Mucosa of descending colon (tissue), 3 donors: ENCODE data around the gene ZNF555. TPM values are rescaled to one million over a fixed set of nuclear protein-coding genes. Genes with fewer than 3 reads are reported as not detected.

Experiments
- ATAC-seq: fragments of 200-7000 bp; cut with Tn5 transposase; one replicate; pipeline ENCODE4 v1.9.1; 2020; ENCODE audit warnings: mild to moderate bottlenecking, moderate library complexity
- DNase-seq, 3 donors: peaks; one replicate each; pipeline ENCODE4 v3.0.0-alpha.2; 2020
- H3K36me3 ChIP-seq: fragments of 200-600 bp; one replicate; pipeline ENCODE4 v1.8.0; 2021; ENCODE audit warnings: low read depth, mild to moderate bottlenecking
- H3K4me1 ChIP-seq: fragments of 200-600 bp; one replicate; pipeline ENCODE4 v1.8.0; 2021; ENCODE audit warnings: low read depth, mild to moderate bottlenecking
- H3K4me3 ChIP-seq: fragments of 200-600 bp; one replicate; pipeline ENCODE4 v1.8.0; 2021; ENCODE audit warnings: mild to moderate bottlenecking
- H3K9me3 ChIP-seq: fragments of 200-600 bp; one replicate; pipeline ENCODE4 v1.8.0; 2021; ENCODE audit warnings: mild to moderate bottlenecking
- CTCF ChIP-seq: fragments of 200-600 bp; IDR thresholded peaks from one replicate; pipeline ENCODE4 v1.8.0; 2022; ENCODE audit warnings: antibody characterized with exemption, mild to moderate bottlenecking
- intact Hi-C, 2 donors: fragments of 100-400 bp; cut with DNase I in 1 of 2; cut with micrococcal nuclease in 1 of 2; formaldehyde crosslinking; loops; one replicate each; pipeline versions ENCODE4 v1.11.0 to v1.11.1; 2022; cut with DNase I, micrococcal nuclease
- total RNA-seq, 3 donors: library from RNA; stranded (reverse); fragmentation: NEBNext Ultra II Directional in 2 of 3; extraction: Animal tissue kit (Norgen Biotek cat#: 25700) in 2 of 3; gene quantifications; one replicate each; pipeline versions ENCODE4 v1.2.1 to v1.2.4, GENCODE V29; 2021 to 2023
- donor health status: DM: no; HTN: no; CAD: no; lungs with moderate emphysema.
- donor health status: DM: no; HTN: no; CAD: no.
- donor health status: DM: no; HTN: yes; CAD: no.

Gene ZNF555
- total RNA-seq, 3 donors from 2014 or later, result 3.0 to 8.4 (median 4.8) TPM

- DNase-seq (no peak), ATAC-seq (no peak)
- no peak for TF ChIP-seq CTCF
- intact Hi-C loops, result no loop called here
- Histone ChIP-seq H3K9me3 (peaks cover 64% of the 10 kb centered on the region), H3K36me3 (peaks cover 15% of the 10 kb centered on the region), H3K4me1 (no peaks in the 10 kb centered on the region), H3K4me3 (no peak overlapping the region)
Observed at GRCh38 chr19:2850256-2850925, 9.1 kb downstream of the ZNF555 start.

- H3K36me3 ChIP-seq, result peaks cover 15% of the 10 kb centered on the region
- intact Hi-C loops, result no loop called here
Observed at GRCh38 chr19:2852598-2852997, 11.3 kb downstream of the ZNF555 start.

GRCh38 chr19:2853015-2853606 is 11.8 kb downstream of the ZNF555 start:
- no peak for DNase-seq
- Histone ChIP-seq H3K4me3 (no peak overlapping the region), H3K36me3 (peaks cover 15% of the 10 kb centered on the region), H3K4me1 (no peaks in the 10 kb centered on the region), H3K9me3 (peaks cover 85% of the 10 kb centered on the region)
- TF ChIP-seq CTCF, result no peak
- intact Hi-C loops, result no loop called here
- ATAC-seq, result no peak

More at GRCh38 chr19:2852598-2852997, 11.3 kb downstream of the ZNF555 start:
- H3K9me3 ChIP-seq, result peaks cover 82% of the 10 kb centered on the region
- no peak overlapping the region for H3K4me3 ChIP-seq
- DNase-seq (no peak), ATAC-seq (no peak)
- no peaks in the 10 kb centered on the region for H3K4me1 ChIP-seq
- TF ChIP-seq CTCF, result no peak

- no peak for TF ChIP-seq CTCF
- Histone ChIP-seq H3K9me3 (peaks cover 88% of the 10 kb centered on the region), H3K36me3 (peaks cover 15% of the 10 kb centered on the region), H3K4me3 (no peak overlapping the region), H3K4me1 (no peaks in the 10 kb centered on the region)
- DNase-seq (no peak), ATAC-seq (no peak)
- intact Hi-C loops, result no loop called here
Observed at GRCh38 chr19:2854849-2855248, 13.6 kb downstream of the ZNF555 start.

GRCh38 chr19:2856457-2857050 is 15.3 kb downstream of the ZNF555 start:
- no peak overlapping the region for H3K4me3 ChIP-seq
- DNase-seq (no peak), ATAC-seq (no peak)
- H3K36me3 ChIP-seq, result peaks cover 15% of the 10 kb centered on the region
- no peak for TF ChIP-seq CTCF
- peaks cover 71% of the 10 kb centered on the region for H3K9me3 ChIP-seq
- H3K4me1 ChIP-seq, result no peaks in the 10 kb centered on the region
- intact Hi-C loops, result no loop called here
